Omental fat pad (tissue), 4 donors: ENCODE data around the gene CDC25A. TPM values are rescaled to one million over a fixed set of nuclear protein-coding genes. Genes with fewer than 3 reads are reported as not detected.

ENCODE experiments used
- ATAC-seq: fragments of 150-250 bp; one replicate; pipeline ENCODE4 v1.9.1; 2016; ENCODE audit warnings: mild to moderate bottlenecking, moderate library complexity; ENCODE audit not compliant: low FRiP score
- DNase-seq: peaks from one replicate; pipeline ENCODE4 v3.0.0-alpha.2; 2019; ENCODE audit warnings: low spot score
- total RNA-seq, 4 donors: library from RNA; depleted of rRNA; stranded (reverse); fragments of >200 nt; gene quantifications; one replicate each; pipeline ENCODE4 v1.1.0, GENCODE V29; 2016
- TF ChIP-seq, protein P1 (sequence below), 3 donors: fragments of 450-650 bp; IDR thresholded peaks; one replicate each; pipeline ENCODE4 v1.5.1; 2016 to 2017; ENCODE audit warnings: antibody characterized with exemption in 3 of 3, mild to moderate bottlenecking in 3 of 3, moderate library complexity in 2 of 3

The CDC25A gene
- total RNA-seq, 4 donors from 2014 or later, result 0.19 to 2.9 (median 1.5) TPM

DNA sequence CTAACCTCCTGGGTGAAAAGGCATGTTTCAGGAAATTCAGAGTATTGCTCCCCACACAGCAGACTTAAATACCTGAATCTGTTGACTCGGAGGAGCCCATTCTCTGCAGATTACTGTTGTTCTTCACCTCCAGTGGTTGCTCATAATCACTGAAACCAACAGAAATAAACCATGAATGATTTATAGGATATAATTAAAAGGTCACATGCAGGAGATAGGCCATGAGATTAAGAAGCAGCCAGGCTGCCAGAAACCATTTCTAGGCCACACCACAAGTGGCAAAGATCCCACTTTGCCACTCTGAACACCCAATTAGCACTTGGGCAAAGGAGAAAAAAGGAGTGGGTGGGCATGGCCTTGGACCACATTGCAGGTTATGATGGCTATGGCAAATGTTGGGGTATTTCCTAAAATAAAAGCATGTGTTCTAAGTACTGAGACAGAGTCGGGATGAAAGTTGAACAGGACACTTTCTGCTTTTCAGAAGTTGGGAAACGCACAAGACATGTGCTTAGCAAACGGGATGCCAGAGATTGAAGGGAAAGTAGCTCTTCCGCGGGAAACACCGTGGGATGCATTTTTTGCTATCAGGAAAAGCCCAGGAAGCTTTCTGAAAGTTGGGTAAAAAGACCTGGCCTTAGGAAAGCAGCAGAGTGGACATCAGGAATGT lies 1.5 kb downstream of the CDC25A start:
- DNase-seq (no peak), ATAC-seq (no peak)
- TF ChIP-seq, protein P1, sequence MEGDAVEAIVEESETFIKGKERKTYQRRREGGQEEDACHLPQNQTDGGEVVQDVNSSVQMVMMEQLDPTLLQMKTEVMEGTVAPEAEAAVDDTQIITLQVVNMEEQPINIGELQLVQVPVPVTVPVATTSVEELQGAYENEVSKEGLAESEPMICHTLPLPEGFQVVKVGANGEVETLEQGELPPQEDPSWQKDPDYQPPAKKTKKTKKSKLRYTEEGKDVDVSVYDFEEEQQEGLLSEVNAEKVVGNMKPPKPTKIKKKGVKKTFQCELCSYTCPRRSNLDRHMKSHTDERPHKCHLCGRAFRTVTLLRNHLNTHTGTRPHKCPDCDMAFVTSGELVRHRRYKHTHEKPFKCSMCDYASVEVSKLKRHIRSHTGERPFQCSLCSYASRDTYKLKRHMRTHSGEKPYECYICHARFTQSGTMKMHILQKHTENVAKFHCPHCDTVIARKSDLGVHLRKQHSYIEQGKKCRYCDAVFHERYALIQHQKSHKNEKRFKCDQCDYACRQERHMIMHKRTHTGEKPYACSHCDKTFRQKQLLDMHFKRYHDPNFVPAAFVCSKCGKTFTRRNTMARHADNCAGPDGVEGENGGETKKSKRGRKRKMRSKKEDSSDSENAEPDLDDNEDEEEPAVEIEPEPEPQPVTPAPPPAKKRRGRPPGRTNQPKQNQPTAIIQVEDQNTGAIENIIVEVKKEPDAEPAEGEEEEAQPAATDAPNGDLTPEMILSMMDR (IDR thresholded peaks at IDR 0.05), result no peak

DNA sequence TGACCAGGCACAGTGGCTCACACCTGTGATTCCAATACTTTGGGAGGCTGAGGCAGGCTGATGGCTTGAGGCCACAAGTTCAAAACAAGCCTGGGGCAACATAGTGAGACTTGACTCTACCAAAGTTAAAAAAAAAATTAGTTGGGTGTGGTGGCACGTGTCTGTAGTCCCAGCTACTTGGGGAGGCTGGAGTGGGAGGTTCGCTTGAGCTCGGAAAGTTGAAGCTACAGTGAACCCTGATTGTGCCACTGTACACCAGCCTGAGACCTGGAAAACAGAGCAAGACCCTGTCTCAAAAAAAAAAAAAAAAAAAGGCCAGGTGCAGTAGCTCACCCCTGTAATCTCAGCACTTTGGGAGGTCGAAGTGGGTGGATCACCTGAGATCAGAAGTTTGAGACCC lies 3.1 kb downstream of the CDC25A start:
- DNase-seq, result no peak
- TF ChIP-seq, protein P1 (IDR thresholded peaks at IDR 0.05), result no peak
- no peak for ATAC-seq

DNA sequence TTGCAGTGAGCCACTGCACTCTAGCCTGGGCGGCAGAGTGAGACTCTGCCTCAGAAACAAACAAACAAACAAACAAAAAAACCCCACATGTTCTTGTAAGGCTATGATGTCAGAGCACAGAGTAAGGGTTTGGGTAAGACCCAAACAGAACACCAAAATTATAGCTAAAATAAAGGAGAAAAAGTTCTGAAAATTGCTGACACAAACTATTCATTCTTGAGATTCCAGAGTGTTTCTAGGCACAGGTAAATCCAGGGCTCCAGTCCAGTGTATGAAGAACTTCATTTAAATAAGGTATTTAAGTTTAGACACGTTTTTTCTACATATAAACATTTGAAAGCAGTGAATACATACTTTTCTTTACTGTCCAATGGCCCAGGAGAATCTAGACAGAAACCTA lies 3.9 kb downstream of the CDC25A start:
- ATAC-seq (no peak), DNase-seq (no peak)
- TF ChIP-seq, protein P1 (IDR thresholded peaks at IDR 0.05), result no peak

DNA sequence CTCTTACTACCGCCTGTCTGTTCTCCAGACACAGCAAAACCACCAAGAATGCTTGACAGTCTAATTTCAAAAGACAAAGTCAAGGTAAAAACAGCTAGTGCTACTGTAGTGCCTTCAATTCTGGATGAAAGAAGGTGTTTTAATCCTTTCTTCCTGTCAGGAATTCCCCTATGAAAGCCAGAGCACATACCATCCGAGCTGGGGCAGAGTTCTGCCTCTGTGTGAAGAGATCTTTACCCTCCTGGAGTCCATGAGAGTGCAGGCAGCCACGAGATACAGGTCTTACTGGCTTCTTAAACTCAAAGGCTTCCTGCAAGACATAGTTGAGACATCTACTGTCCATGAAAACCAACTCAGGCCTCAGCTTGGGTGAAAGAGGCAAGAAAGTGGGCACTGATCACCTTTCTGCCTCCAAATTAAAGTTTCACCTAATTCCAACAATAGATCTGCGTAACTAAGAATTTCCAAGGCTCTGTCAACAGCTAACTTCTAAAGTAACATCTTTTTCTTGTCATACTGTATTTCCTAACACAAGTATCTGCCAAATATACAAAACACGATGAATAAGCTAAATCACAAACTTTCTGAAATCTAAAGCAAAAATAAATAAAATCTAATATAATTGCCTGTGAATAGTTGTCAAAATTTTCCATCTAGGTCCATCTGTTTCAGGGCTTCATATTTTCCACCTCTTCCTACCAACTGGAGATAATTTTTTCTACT lies 7.5 kb downstream of the CDC25A start:
- DNase-seq (no peak), ATAC-seq (no peak)
- TF ChIP-seq, protein P1 (IDR thresholded peaks at IDR 0.05), result no peak

DNA sequence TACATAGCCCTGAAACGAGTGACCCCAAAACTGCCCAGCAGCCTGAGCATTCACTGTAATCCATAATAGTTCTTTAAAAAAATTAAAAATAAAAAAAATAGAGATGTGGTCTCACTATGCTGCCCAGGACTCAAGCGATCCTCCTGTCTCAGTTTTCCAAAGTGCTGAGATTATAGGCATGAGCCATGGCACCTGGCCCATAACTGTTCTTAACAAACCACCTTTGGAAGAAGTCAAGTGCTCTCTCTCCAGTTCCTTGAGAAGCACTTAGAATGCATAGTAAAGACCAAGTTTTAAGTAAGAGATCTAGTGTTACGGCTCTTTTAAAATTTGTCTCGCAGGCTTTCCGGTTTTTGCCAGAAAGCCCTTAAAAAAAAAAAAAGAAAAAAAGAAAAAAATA lies 8.2 kb downstream of the CDC25A start:
- TF ChIP-seq, protein P1 (IDR thresholded peaks at IDR 0.05), result no peak
- DNase-seq (no peak), ATAC-seq (no peak)

DNA sequence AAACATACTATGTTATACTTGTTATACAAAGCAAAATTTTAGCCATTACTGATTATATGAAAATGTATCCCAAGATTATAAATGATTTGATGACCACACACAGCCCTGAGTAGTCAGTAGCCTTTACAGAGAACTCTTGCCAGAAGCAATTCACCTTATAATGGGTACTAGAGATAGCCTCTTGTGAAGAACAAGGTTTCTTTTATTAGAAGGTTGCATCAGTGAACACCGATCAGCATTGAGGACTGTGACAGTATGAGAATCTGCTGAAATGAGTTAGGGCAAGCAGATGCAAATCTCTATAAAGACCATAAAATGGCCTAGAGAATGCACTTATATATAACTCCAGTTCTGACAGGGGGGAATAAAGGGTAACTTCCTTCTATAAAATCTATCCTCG lies 10.1 kb downstream of the CDC25A start:
- TF ChIP-seq, protein P1 (IDR thresholded peaks at IDR 0.05), result no peak
- ATAC-seq, result no peak
- no peak for DNase-seq

DNA sequence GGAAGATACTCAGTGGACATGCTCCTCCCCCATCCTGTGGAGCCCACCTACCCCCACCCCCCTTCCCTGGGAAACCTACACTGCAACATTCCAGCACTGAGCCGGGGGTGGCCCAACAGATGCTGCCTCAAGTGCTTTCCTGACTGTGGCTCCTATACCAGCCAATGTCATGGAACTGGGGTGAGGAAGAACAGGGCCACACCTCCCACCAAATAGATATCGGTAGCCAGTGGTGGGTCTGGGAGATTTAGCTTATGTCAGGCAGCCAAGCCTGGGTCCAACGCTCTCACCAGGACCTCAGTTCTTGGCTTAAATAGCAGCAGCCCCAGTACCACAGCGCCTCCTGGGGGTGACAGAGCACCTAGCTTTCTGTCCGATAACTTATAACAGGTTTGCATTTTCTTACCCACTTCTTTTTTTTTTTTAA lies 30.3 kb downstream of the CDC25A start:
- DNase-seq (peak; percentile 52), ATAC-seq (peak; percentile 21)
- TF ChIP-seq, protein P1 (IDR thresholded peaks at IDR 0.05), result no peak
